ENCODE data around the gene FUS. TPM values are rescaled to one million over a fixed set of nuclear protein-coding genes. Genes with fewer than 3 reads are reported as not detected.

FUS gene
- total and polyA plus RNA-seq, 2 experiments from 2014 or later, result 247 to 528 TPM

GRCh38 chr16:31145398-31145990 is 34.4 kb upstream of the FUS start (continued):
- no peak for TF ChIP-seq REST (IDR thresholded peaks at IDR 0.05; ENCODE audit: unreplicated experiment)

- Histone ChIP-seq H3K36me3 (ENCODE audit: insufficient read depth) (no peaks in the 10 kb centered on the region; the same call in 1 of the 2 replicates), H3K27me3 (ENCODE audit: insufficient read depth) (peaks cover 45% of the 10 kb centered on the region), H3K4me2 (peak overlapping the region; percentile 86), H3F3A (replicated peaks; ENCODE audit: low read depth) (0 out of 2 replicates have a peak, but pooled peaks cover 11% of the 10 kb centered on the region), H4K20me1 (replicated peaks; ENCODE audit: insufficient read depth) (no peaks in the 10 kb centered on the region), H3K79me2 (replicated peaks; ENCODE audit: insufficient read depth) (no peaks in the 10 kb centered on the region), H3K9me2 (ENCODE audit: insufficient read depth) (no peaks in the 10 kb centered on the region), H3K4me1 (ENCODE audit: insufficient read depth) (peaks cover 14% of the 10 kb centered on the region), H3K27ac (ENCODE audit: low read depth) (no peak overlapping the region), H2AFZ (peak overlapping the region; percentile 99), H3K4me3 (peak overlapping the region; percentile 70)
- Mint-ChIP-seq H3K4me1 (peaks cover 20% of the 10 kb centered on the region), H3K27ac (no peak overlapping the region), H3K27me3 (ENCODE audit: insufficient read depth, low read depth, poor library complexity) (peaks cover 34% of the 10 kb centered on the region), H3K36me3 (ENCODE audit: low read depth) (no peaks in the 10 kb centered on the region; the same call in 2 of the 3 replicates), H3K9me3 (no peaks in the 10 kb centered on the region; the same call in 2 of the 3 replicates), H3K4me3 (peak overlapping the region; percentile 68; the same call in 2 of the 3 replicates)
- ATAC-seq (no peak), DNase-seq (ENCODE audit: low spot score) (no peak)
- TF ChIP-seq CREB1 (CRISPR knock-in tag; IDR thresholded peaks at IDR 0.05; ENCODE audit: low read depth) (no peak), POLR2AphosphoS5 (IDR thresholded peaks at IDR 0.05; ENCODE audit: low read depth) (no peak), EZH2 (IDR thresholded peaks at IDR 0.05; ENCODE audit: low read depth, unreplicated experiment) (no peak), REST (IDR thresholded peaks at IDR 0.05; ENCODE audit: unreplicated experiment) (no peak), EZH2phosphoT487 (IDR thresholded peaks at IDR 0.05; ENCODE audit: unreplicated experiment) (no peak), ZNF114 (CRISPR knock-in tag; IDR thresholded peaks at IDR 0.05) (no peak), STAT1 (IDR thresholded peaks at IDR 0.05; ENCODE audit: unreplicated experiment) (no peak), JUNB (IDR thresholded peaks at IDR 0.05; ENCODE audit: unreplicated experiment) (no peak), NANOG (IDR thresholded peaks at IDR 0.05; ENCODE audit: borderline replicate concordance) (no peak)
- TF ChIP-seq, protein P1, sequence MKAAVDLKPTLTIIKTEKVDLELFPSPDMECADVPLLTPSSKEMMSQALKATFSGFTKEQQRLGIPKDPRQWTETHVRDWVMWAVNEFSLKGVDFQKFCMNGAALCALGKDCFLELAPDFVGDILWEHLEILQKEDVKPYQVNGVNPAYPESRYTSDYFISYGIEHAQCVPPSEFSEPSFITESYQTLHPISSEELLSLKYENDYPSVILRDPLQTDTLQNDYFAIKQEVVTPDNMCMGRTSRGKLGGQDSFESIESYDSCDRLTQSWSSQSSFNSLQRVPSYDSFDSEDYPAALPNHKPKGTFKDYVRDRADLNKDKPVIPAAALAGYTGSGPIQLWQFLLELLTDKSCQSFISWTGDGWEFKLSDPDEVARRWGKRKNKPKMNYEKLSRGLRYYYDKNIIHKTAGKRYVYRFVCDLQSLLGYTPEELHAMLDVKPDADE (IDR thresholded peaks at IDR 0.05), result no peak
Observed at GRCh38 chr16:31147574-31147973, 32.4 kb upstream of the FUS start.
